K562 (cell line): ENCODE measurements around the gene IQCK. TPM values are rescaled to one million over a fixed set of nuclear protein-coding genes. Genes with fewer than 3 reads are reported as not detected.

Experiments used
- ATAC-seq: fragments of 200-7000 bp; cut with Tn5 transposase; 3 replicates; pipeline ENCODE4 v1.9.1; 2020; ENCODE audit warnings: moderate library complexity
- BruUV-seq: library from RNA; stranded (reverse); fragments of 400-500 nt; replicated peaks from 2 replicates; lab custom pipeline; 2021; lab: Mats Ljungman, UMichigan
- CTCF ChIA-PET: fragments of 300-600 bp; formaldehyde crosslinking; extraction: SDS; loops from one replicate; lab custom pipeline; 2021; ENCODE audit warnings: low intra/inter-chr PET ratio; lab: Yijun Ruan, JAX
- POLR2A ChIA-PET: fragments of 300-600, 350-650 bp; sonication (Branson Sonifier 250); formaldehyde crosslinking; extraction: SDS; loops from one replicate; lab custom pipeline; 2021; ENCODE audit warnings: antibody characterized with exemption, inconsistent platforms; lab: Yijun Ruan, JAX
- DNase-seq, 4 experiments: peaks; one replicate each; pipeline versions ENCODE4 v3.0.0 to v3.0.0-alpha.2; 2011 to 2018; ENCODE audit warnings: low spot score in 3 of 4, mixed read lengths in 3 of 4; ENCODE audit errors: extremely low read depth in 1 of 4
- FAIRE-seq: peaks from 2 replicates; lab custom pipeline; 2011; peaks lifted over from hg19 to GRCh38; lab: Jason Lieb, UNC
- H2AFZ ChIP-seq: 2 replicates; pipeline ENCODE4 v1.6.0; 2011; ENCODE audit warnings: low read depth, low read length, control low read depth, inconsistent platforms
- H3K27ac ChIP-seq: fragments of 200-600 bp; 3 replicates; pipeline ENCODE4 v1.8.0; 2011; ENCODE audit warnings: low read depth, mild to moderate bottlenecking, control low read depth, inconsistent platforms, low read length, moderate library complexity, mixed read lengths; ENCODE audit errors: extremely low read depth
- H3K27me3 ChIP-seq, 2 experiments: fragments of 300-600 bp in 1 of 2; 2 replicates in 1 of 2; 3 replicates in 1 of 2; pipeline versions ENCODE4 v1.6.0 to v1.8.0; 2011; ENCODE audit warnings: inconsistent platforms in 2 of 2, low read length in 2 of 2, mild to moderate bottlenecking in 1 of 2, mixed read lengths in 1 of 2, moderate library complexity in 1 of 2; ENCODE audit not compliant: control insufficient read depth in 2 of 2, insufficient read depth in 2 of 2
- H3K36me3 ChIP-seq: fragments of 300-600 bp; 3 replicates; pipeline ENCODE4 v1.8.0; 2011; ENCODE audit warnings: mild to moderate bottlenecking, low read length, inconsistent platforms; ENCODE audit not compliant: control insufficient read depth, insufficient read depth
- H3K4me1 ChIP-seq, 2 experiments: fragments of 200-600 bp in 1 of 2; replicated peaks in 1 of 2; 2 replicates in 1 of 2; 3 replicates in 1 of 2; pipeline versions ENCODE4 v1.5.1 to v1.8.0; 2011; ENCODE audit warnings: inconsistent platforms in 2 of 2, low read length in 2 of 2, mild to moderate bottlenecking in 1 of 2, mixed read lengths in 1 of 2, moderate library complexity in 1 of 2; ENCODE audit not compliant: control insufficient read depth in 2 of 2, insufficient read depth in 2 of 2
- H3K4me2 ChIP-seq: 2 replicates; pipeline ENCODE4 v1.6.1; 2011; ENCODE audit warnings: low read length, control low read depth, inconsistent platforms, mixed read lengths; ENCODE audit not compliant: insufficient read depth
- H3K4me3 ChIP-seq: fragments of 200-600 bp; sonication (generic), shearing (Covaris generic); 2 replicates; pipeline ENCODE4 v1.5.1; 2016; ENCODE audit warnings: control low read depth, inconsistent platforms
- H3K79me2 ChIP-seq: fragments of 200-600 bp; 3 replicates; pipeline ENCODE4 v1.8.0; 2011; ENCODE audit warnings: low read length, inconsistent platforms; ENCODE audit not compliant: control insufficient read depth, insufficient read depth
- H3K9ac ChIP-seq, 2 experiments: 2 replicates each; pipeline versions ENCODE4 v1.6.0 to v1.6.1; 2011; ENCODE audit warnings: low read depth in 2 of 2, low read length in 2 of 2, control low read depth in 1 of 2, inconsistent platforms in 1 of 2, mild to moderate bottlenecking in 1 of 2, mixed read lengths in 1 of 2; ENCODE audit not compliant: insufficient read depth in 1 of 2
- H3K9me1 ChIP-seq: one replicate; pipeline ENCODE4 v1.6.0; 2011; ENCODE audit warnings: inconsistent platforms, mild to moderate bottlenecking, low read length, moderate library complexity; ENCODE audit not compliant: control insufficient read depth, insufficient read depth
- H3K9me3 ChIP-seq: replicated peaks from 2 replicates; pipeline ENCODE4 v1.5.1; 2011; ENCODE audit warnings: low read depth, low read length, inconsistent platforms; ENCODE audit not compliant: control insufficient read depth, insufficient read depth
- H4K20me1 ChIP-seq: replicated peaks from 2 replicates; pipeline ENCODE4 v1.6.1; 2011; ENCODE audit warnings: low read length, inconsistent platforms, mixed read lengths; ENCODE audit not compliant: control insufficient read depth, insufficient read depth
- EP300 ChIP-seq: IDR thresholded peaks from 2 replicates; pipeline ENCODE4 v1.6.1; 2012; ENCODE audit warnings: low read length, improper control_type of control experiment
- ETV6 ChIP-seq, 3 experiments: fragments of 150-350 bp in 1 of 3; sonication (generic) in 1 of 3; formaldehyde crosslinking in 1 of 3; IDR thresholded peaks; 2 replicates each; pipeline versions ENCODE4 v1.6.1 to v1.8.0; 2014 to 2022; ENCODE audit warnings: borderline replicate concordance in 2 of 3, low read depth in 2 of 3, antibody characterized with exemption in 1 of 3, low read length in 1 of 3, mild to moderate bottlenecking in 1 of 3, missing genetic modification reagents in 1 of 3
- GTF3C2 ChIP-seq: IDR thresholded peaks from 3 replicates; pipeline ENCODE4 v1.6.1; 2011; ENCODE audit warnings: borderline replicate concordance, mild to moderate bottlenecking, moderate library complexity; ENCODE audit not compliant: insufficient read length; ENCODE audit errors: extremely low read depth
- KLF1 ChIP-seq: fragments of 450-650 bp; IDR thresholded peaks from 2 replicates; pipeline ENCODE4 v1.6.1; 2016; ENCODE audit warnings: missing genetic modification characterization, missing compliant biosample characterization
- MCM7 ChIP-seq, 2 experiments: fragments of 450-650 bp; IDR thresholded peaks; 2 replicates each; pipeline ENCODE4 v1.6.1; 2016 to 2018
- NCOR1 ChIP-seq: fragments of 450-650 bp; IDR thresholded peaks from 2 replicates; pipeline ENCODE4 v1.6.1; 2016; ENCODE audit warnings: mild to moderate bottlenecking, moderate library complexity
- PML ChIP-seq: IDR thresholded peaks from 2 replicates; pipeline ENCODE4 v1.6.1; 2012; ENCODE audit warnings: low read length, inconsistent platforms
- RFX5 ChIP-seq: IDR thresholded peaks from 2 replicates; pipeline ENCODE4 v1.6.1; 2011; ENCODE audit warnings: low read depth, mild to moderate bottlenecking, improper control_type of control experiment, low read length
- XRCC5 ChIP-seq: fragments of 200-400 bp; formaldehyde crosslinking; IDR thresholded peaks from 2 replicates; pipeline ENCODE4 v1.6.1; 2017; ENCODE audit warnings: low read depth, mild to moderate bottlenecking, low read length
- ZNF121 ChIP-seq: sonication (generic); formaldehyde crosslinking; conservative IDR thresholded peaks from 2 replicates; pipeline ENCODE4 v1.8.0; 2022; ENCODE audit warnings: missing genetic modification reagents
- ZNF324 ChIP-seq: fragments of 250-450 bp; sonication (Bioruptor Pico); IDR thresholded peaks from 2 replicates; pipeline ENCODE4 v1.4.0; 2020; ENCODE audit warnings: mild to moderate bottlenecking
- ZZZ3 ChIP-seq: fragments of 450-650 bp; IDR thresholded peaks from 2 replicates; pipeline ENCODE4 v1.6.1; 2016; ENCODE audit warnings: antibody characterized with exemption, mild to moderate bottlenecking, moderate library complexity
- WGBS: fragments of 100-300 bp; shearing (Covaris generic); methylation state at CpG from one replicate; pipeline ENCODE4 v1.1.6; 2016; ENCODE audit warnings: low coverage, mixed read lengths; ENCODE audit not compliant: insufficient coverage; ENCODE audit errors: missing lambda C conversion rate; 5-methylcytosine and 5-hydroxymethylcytosine counted together
- in situ Hi-C: fragments of 300-500 bp; cut with MboI; formaldehyde crosslinking; loops from 4 replicates; pipeline ENCODE4 v1.15.0; 2018; ENCODE audit warnings: inconsistent platforms, mixed read lengths
- intact Hi-C: fragments of 100-400 bp; cut with micrococcal nuclease; formaldehyde crosslinking; loops from 2 replicates; pipeline ENCODE4 v1.14.2; 2022
- polyA plus RNA-seq, 8 experiments: library from polyadenylated mRNA; depleted of rRNA in 4 of 8; stranded (reverse) in 5 of 8; unstranded in 3 of 8; fragments of >200 nt; fragmentation: Nextera tagmentation in 2 of 8; fragmentation: Illumina TruSeq in 1 of 8; extraction: Ambion mirVana in 2 of 8; extraction: Trizol in 1 of 8; gene quantifications; 2 replicates each; pipeline versions ENCODE4 v1.2.1 to v1.2.3, GENCODE V29; 2011 to 2014; ENCODE audit warnings: inconsistent platforms in 1 of 8, missing spikeins in 1 of 8
- total RNA-seq, 7 experiments: library from RNA; depleted of rRNA in 6 of 7; stranded (reverse); fragments of >200 nt in 6 of 7; fragmentation: Illumina TruSeq in 2 of 7; extraction: Trizol in 2 of 7; gene quantifications; 2 replicates each; pipeline versions ENCODE4 v1.2.1 to v1.2.3, GENCODE V29; 2011 to 2021; ENCODE audit warnings: low replicate concordance in 1 of 7

Gene IQCK
- total and polyA plus RNA-seq, 9 of the 15 experiments (the other 6 are each of a cell fraction or from before 2014, with no cell fraction given): 5.2 to 12.2 (median 7.3) TPM

- Histone ChIP-seq H3K4me3 (no peak overlapping the region), H2AFZ (no peak overlapping the region), H3K36me3 (no peaks in the 10 kb centered on the region), H3K27me3 (no peaks in the 10 kb centered on the region), H3K9ac (no peak overlapping the region), H3K9me3 (no peaks in the 10 kb centered on the region), H4K20me1 (no peaks in the 10 kb centered on the region), H3K79me2 (no peaks in the 10 kb centered on the region), H3K4me2 (no peak overlapping the region), H3K9me1 (no peaks in the 10 kb centered on the region), H3K27ac (no peak overlapping the region), H3K4me1 (no peaks in the 10 kb centered on the region; a peak in 1 of 5 replicates)
- intact Hi-C loops: no loop called here
- no peak for ATAC-seq
- CTCF ChIA-PET: no interaction called here
- 2% methylated on average over 4 of the region's 4 CpGs for WGBS
- FAIRE-seq: no peak
- in situ Hi-C loops: no loop called here
- BruUV-seq: no TSS peak
- POLR2A ChIA-PET: interaction anchor here (1.6 kb wide), 1 partner anchor 10 kb away, joined by 5 read pairs; no protein-coding TSS in a partner anchor
- no peak for DNase-seq
- TF ChIP-seq NCOR1 (no peak), EP300 (no peak), KLF1 (tag) (no peak), GTF3C2 (no peak), ZNF324 (CRISPR knock-in tag) (no peak), MCM7 (IDR thresholded peaks at IDR 0.05) (no peak), RFX5 (no peak), ETV6 (IDR thresholded peaks at IDR 0.05; ENCODE audit: borderline replicate concordance in 1 of 2, low read depth in 2 of 2, low read length in 1 of 2) (no peak), ETV6 (CRISPR knock-in tag; IDR thresholded peaks at IDR 0.05; ENCODE audit: borderline replicate concordance) (no peak), ZNF121 (CRISPR knock-in tag) (no peak), XRCC5 (no peak), PML (no peak), ZZZ3 (no peak)
Observed at GRCh38 chr16:19771796-19772195, 53.7 kb downstream of the IQCK start.
